Activated naive CD4-positive, alpha-beta T cell (primary cell): ENCODE measurements around the gene CFAP20.

Experiments
- DNase-seq, 4 experiments: peaks; one replicate each; lab custom pipeline; 2025; lab: John Stamatoyannopoulos, UW

The CFAP20 gene

DNA sequence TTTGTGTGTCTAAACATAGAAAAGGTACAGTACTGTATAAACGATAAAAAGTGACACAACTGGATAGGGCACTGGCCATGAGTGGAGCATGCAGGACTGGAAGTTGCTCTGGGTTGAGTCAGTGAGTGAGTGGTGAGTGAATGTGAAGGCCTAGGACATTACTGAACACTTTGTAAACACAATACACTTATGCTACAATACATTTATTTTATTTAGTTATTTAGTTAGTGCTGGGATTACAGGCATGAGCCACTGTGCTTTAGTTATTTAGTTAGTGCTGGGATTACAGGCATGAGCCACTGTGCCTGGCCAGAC, 4.6 kb downstream of the CFAP20 start:
- DNase-seq, result no peak

DNA sequence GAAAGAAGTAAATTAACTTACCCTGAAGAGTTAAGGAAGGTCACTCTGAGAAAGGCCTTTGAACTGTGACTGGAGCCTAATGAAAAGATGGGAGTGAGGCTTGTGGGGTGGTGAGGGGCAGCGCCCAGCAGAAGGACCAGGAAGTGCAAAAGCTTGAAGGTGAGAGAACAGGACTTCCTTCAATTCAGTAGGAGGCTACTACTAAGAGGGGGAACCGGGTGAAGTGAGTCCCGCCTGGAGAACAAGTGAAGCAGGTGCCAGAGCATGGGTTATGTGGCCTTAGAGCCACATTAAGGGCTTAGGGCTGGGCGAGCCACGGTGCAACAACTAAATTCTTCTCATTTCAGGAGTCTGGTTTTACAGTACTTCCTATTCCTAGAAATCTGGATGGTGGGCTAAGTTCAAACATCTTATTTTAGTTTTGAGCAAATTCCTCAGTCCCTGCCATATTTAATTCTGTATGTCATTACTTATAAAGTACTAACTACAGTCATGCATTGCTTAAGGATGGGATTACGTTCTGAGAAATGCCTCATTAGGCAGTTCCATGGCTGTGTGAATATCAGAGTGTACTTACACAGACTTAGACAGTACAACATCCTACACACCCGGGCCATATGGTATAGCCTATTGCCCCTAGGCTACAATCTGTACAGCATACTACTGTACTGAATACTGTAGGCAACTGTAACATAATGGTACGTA, 5.1 kb downstream of the CFAP20 start:
- DNase-seq, result no peak

DNA sequence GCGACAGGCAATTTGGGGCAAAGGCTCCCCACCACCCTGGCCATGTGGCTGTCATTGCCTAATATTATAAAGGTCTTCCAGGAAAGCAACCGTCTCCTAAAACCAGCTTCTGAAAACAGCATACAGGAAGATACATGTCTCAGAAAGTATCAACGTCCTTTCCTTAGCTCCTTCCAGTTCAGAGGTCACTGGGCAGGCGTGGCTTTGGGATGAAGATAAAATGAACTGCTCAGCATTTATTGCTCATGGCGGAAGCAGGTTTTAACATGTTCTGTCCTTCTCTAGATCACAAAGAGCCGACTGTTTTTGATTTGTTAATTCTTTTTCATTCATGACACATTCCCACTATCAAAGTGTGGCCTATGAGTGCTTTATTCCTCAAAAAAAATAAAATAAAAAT, 8.0 kb downstream of the CFAP20 start:
- no peak for DNase-seq

DNA sequence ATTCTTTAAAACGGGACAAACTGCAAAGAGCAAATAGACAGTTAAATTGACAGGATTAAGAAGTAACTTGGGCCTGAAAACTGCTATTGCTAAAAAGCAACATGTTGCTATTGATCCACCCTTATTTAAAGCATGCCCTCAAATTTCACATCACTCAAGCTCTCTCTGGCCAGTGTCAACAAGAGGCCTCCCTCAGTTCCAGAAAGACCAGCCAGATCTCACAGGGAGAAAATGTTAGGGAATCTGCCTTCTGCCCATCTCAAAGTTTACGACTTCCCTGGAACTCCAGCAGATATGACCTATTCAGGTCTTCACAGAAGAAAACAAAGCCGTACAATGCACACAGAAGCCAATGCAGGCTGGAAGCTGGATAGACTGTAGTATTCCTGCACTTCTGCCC, 8.9 kb downstream of the CFAP20 start:
- no peak for DNase-seq

DNA sequence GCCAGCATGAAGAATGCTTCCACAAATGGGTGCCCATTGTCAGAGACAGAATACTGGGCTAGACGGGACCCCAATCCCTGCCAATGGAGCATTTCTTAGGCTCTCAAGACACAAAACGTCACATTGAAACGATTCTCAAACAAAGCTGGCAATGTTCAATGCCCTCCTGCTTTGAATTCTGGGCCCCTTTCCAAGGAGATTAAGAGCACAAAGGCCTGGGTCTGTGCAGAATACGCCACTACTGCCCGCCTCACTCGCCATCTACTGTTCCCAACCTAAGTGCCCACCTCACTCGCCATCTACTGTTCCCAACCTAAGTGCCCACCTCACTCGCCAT, 9.7 kb downstream of the CFAP20 start:
- no peak for DNase-seq

DNA sequence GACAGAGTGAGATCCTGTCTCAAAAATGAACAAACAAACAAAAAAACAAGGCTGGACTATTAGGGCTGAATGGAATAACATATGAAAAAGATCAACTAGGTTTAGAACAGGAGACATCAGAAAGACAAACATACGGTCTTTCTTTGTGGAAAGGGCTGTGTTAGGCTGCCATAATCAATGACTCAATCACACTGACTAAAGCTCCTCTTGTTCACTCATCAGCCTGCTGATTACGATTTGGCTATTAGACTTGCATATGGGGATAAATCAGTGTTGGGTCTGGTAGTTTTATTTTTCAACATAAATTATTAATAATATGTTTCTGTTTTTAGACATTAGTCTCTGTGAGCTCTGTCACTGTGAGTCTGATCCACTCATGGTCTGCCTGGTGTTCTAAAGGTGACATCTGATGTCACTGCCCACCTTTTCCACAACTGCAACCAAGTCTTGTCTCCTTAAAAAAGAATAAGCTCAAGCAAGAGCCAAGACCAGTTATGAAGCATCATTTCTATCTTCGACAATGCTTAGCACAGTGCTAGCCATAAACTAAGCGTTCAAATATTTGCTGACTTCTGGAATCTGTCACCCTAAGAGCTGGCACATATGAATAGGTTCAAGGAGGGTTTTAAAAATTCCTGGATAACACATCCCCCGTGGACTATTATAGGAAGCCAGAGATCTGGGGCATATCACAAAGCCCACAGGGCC, 10.2 kb downstream of the CFAP20 start:
- DNase-seq, result no peak

DNA sequence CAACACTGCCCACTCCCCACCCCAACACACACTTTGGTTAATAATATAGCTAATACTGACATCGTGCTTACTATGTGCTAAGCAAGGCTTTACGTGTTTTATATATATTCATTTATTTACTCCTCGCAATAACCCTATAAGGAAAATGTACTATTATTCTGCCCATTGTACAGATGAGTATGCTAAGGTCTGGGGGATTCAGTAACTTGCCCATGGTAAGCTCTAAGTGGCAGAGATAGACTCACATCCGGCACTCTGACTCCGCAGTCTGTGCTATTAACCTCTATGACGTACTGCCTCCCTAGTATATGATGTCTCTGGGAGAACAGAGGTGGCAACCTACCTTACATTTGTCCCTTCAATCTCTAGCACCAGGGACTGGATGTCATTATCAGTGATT, 12.7 kb downstream of the CFAP20 start:
- no peak for DNase-seq

DNA sequence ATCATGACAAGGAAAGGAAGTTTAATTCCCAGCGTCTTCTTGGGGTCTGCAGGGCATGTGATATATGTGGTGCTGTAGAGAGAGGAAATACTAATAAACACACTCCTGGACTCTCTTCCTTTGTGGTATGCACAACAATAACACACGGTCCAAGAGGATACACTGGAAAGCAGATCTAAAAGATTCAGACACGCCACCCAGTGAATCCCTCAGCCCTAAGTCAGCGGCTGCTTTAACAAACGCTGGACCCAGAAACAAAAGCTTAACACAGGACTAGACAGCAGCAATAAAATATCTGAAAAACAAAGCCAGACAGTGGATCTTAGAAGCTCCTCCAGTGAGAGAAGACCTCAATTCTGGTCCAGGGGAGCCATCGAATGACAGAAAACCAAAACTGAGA, 13.1 kb downstream of the CFAP20 start:
- no peak for DNase-seq

DNA sequence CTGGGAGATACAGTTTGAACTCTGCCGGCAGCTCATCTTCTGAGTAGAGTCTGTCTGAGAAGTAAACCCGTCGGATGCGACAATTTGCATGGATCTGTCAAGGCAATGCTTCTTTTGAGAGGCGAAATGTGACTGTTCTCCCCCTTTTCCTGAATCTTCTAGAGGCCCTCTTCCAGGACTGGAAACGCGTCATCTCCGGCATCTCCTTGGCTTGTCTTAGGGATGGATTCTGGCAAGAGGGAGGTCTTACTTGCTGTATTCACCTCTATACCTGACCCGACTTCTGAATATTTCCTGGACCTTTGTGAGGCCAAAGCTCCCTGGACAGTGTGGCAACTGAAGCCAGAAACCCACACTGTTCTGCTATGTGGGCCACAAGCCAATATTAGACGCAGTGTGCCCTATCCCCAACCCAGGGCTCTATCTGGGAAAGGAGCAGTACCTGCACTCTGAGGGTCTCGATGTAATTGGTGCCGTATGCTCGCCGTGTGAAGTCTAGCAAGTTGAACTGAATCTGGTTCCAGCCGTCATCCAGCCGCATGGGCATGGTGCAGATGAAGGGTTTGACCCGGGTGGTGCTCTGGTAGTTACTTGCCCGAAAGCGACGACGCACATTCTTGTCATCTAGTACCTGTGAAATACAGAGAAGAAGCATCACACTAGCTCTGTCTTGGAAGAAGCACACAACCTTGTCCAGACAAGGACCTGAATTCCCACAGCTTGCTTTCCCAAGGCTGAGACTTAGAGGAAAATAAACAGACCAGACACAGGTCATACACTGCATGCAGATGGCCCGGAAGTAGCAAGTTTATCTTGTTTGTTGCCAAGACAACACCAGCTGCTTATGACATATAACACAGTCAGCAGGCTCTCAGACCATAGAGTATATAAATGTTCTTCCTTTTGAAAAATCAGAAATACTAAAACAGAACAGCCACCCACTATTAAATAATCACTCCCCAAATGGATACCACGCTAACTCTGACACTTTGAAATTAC, 14.1 kb downstream of the CFAP20 start:
- no peak for DNase-seq

DNA sequence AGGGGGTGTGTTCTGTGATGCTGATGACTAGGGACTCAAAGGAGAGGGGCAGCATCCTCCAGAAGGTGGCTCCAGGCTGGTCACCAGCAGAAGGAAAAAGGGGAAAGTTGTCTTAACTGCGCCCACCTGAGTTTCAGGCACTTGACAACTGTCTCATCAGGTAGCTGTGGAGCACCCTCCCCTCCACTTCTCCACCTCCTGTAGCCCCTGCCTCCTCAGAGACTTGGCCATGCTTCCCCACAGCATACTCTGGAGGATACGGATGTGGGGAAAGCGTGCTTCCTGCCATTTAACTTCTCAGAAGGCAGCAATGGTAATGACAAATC, 17.9 kb downstream of the CFAP20 start:
- no peak for DNase-seq

DNA sequence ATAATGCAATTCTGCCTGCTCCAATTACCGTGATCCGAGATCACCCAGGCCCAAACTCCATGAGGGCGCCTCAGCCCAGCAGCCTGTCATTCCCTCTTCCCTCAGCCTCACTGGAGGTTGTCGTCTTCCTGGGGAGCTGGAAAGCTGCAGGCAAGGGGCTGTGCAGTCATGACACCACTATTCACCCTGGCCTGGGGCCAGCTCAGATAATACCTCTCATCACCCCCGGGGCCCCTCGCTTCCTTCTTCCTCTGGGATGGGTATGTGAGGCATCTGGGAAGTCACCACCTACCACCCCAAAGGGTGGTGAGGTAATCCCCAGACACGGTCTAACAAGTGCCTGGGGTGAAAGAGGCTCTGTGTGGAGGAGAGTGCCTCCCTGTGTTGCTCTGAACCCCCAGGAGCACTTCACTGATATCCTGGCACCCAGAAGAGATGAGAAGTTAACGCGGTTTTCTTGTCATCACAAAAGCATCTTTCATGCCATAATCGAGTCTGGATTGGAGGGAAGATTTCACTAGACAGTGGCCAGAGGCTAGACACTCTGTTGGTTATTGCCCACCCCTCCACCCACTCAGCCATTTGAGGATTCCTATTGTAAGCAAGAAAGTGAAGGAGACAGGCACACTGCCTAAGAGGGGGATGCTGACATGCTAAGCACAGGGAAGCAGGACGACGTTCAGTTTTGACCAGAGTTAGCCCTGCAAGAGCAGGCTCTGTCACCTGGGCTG, 18.4 kb downstream of the CFAP20 start:
- DNase-seq, result no peak

DNA sequence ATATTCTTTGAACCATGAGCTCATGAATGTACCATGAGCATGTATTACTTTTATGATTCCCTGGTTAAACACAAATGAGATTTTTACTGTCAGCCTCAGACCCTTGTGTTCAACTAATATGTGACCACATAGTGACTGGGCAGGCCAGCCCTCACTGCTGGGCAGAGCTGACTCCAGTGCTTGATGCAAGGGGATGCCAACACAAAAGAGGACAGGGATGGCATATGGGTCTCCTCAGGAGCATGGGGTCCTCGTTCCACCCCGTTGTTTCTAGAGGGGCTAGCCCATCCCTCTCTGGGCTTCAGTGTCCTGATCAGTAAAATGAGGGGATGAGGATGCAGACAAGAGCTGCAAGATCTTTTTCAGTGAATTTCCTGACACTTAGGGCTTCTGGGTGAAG, 19.3 kb downstream of the CFAP20 start:
- DNase-seq, result no peak

DNA sequence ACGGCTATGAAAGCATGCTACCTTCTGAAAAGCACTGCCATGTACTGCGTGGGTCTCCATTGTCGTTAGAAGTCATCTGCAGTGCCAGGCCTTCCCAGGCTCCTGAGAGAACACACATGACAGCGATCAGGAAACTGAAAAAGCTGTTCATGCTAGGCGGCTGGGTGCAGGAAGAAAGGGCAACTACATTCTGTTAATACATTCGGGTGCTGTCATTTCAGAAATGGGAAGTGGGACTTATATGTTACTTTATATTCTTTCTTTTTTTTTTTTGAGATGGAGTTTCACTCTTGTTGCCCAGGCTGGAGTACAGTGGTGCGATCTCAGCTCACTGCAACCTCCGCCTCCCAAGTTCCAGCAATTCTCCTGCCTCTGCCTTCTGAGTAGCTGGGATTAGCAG, 19.9 kb downstream of the CFAP20 start:
- DNase-seq, result no peak

DNA sequence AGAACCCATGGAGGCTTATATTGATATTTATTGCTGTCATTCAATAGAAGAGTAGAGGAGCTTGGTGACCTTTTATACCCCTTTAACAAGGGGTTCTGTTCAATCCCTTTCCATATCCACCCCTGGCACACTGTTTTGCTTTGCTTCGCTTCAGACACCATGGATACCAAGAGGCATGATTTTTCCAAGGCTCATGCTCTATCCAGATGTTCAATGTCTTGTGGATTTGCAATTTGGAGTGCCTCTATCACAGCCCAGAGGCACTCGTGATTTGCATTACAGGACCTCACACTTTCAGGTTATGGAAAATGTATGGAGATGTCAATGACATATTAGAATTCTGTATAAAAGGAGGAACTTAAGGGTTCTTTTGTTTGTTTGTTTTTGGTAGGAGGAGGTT, 21.5 kb downstream of the CFAP20 start:
- DNase-seq, result no peak

DNA sequence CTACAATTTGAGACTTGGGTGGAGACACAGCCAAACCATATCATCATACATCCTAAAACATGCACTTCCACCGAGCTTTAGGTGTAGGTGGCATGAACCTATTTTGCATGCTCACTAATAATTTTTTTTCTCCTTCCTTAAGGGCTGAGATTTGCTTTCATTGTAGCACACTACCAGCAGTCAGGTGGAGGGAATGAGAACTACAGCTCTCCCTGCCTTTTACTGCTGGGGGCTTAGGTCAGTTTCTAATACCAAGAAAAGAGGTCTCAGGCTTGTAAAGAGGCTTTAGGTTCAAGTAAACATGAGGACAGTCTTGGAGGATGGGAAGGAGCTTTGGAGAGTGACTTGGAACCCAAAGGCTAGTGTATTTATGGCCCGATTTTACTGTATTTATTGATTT, 22.0 kb downstream of the CFAP20 start:
- DNase-seq, result no peak

DNA sequence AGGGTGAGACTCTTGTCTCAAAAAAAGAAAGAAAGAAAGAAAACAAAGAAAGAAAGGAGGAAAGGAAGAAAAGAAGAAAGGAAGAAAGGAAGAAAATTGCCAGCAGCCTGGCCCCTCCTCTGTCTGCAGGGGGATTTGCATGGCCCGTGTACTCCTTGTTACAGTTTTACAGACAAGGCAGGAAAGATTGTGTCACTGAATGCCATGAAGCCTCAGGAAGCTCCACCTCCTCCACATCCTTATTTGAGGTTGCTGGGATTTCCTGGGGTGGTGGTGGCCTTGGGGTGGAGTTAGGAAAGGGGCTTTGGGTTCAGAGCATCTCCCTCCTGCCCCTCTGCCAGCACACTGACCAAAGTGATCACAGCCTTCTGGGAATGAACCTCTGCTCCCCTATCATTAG, 23.6 kb downstream of the CFAP20 start:
- DNase-seq, result no peak

DNA sequence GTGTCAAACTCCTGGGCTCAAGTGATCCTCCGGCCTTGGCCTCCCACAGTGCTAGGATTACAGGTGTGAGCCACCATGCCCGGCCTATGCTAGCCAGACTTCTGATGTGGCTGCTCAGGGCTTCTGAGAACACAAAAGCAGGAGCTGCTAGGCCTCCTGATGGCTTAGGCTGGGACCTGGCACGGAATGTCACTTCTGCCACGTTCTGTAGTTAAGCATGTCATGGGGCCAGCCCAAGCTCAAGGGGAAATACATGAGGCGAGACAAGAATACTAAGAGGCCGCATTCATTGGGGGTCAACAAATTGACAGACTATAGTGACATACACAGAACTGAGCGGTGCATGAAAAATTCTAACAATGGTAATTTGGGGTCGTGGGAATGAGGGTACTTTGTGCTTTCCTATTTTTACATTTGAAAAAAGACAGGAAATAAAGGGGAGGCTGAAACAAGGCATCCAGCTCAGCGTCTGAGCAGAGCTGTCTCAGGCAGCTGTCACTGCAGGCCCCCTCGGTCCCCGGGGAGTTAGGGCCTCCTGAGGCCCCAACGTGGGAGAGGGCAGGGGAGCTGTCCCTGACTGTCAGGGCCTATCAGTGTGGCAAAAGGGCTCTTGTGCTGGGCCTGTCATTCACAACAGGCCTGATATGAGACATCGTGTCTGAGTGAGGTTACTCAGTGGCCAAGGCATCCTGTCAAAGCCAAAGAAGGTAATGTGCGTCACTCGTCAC, 26.4 kb downstream of the CFAP20 start:
- no peak for DNase-seq

DNA sequence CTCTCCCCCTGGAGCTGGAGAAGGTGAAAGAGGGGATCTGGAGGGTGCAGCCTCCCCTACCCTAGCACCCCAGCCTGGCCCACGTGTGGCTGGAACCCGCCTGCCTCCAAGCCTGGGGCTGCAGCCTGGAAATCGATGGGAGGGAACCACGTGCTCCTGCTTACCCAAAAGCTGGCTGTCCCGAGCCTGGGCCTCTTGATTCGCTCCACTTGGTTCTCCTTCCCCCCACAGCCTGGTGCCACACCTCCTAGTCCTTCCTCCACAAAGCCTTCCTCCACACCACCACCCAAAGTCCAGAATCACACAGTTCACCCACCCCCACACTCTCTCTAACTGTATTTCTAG, 29.3 kb downstream of the CFAP20 start:
- no peak for DNase-seq

DNA sequence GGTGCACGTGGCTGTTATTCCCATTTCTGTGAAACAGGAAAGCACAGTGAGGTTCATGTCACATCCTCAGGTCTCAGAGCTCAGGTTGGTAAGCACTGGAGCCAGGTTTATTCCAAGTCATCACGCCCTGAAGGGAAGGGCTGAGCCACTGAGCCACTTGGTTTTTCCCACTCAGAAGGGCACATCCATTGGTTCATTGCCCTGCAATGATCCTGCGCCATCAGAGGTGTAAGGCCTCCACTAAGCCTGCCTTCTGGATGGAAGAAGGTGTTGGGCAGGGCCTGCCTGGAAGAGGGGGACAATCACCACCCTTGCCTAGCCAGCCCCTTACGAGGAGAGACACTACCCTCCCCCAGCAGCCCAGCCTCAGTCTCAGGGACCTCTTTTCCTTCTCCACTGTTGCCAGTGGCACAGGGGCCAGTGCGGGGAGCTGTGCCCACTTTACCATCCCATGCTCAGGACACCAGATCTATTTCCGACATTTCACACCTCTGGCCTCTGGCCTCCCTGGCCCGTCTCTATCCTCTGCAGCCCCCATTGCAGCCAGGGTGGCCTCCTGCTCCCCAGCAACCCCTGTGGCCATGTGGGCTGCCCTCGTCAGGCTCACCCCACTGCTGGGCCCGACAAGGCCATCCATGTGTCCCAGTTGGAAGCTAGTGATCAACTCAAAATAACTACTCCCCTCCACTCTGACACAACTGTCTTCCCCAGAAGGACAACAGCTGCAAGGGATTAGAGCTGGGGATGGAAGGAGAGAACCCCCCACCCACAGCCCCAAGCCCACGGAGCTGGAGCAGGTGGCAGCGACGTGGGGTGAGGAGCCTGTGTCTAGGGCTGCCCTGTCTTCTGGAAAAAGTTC, 29.9 kb downstream of the CFAP20 start:
- DNase-seq, result no peak

DNA sequence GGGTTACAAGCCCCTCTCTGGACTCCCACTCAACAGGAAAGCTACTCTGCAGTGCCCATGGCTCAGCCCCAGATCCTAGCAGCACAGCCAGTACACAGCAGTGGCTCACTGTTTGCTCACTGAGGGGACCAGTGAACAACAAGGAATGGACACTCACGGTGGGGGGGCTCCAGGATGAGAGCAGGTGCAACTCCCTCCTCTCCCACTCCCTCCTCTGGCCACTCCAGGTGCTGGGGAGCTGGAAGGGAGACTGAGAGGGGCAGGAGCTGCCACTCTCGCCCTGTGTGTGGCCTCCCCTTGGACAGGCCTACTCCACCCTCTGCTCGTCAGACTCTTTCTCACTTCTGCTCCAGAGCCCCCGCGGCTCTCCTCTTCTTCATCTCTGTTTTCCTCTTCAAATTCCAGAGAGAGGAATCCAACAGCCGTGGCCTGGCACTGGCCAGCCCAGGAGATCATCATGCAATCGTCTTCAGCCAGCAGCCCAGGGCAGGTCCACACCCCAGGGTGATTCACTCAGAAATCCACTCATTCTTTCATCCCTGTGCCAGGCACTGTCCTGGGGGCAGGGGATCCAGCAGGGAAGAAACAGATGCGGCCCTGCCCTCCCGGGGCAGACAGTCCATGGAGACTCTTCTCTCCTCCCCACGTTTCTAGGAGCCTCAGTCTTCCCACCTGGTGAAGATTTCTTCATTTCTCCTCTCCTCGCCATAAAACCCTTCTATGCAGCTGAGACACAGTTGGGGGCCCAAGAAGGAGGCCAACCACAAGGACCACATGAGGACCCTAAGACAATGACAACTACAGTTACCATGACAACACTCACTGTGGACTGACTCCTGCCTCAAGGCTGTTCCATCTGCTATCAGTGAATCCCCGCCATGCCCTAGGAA, 30.7 kb downstream of the CFAP20 start:
- no peak for DNase-seq
